Muscle layer of duodenum (tissue), 2 donors: ENCODE results near the gene UBE2F.

ENCODE experiments used
- H3K27ac ChIP-seq: one replicate; pipeline ENCODE4 v1.7.0; 2013; ENCODE audit warnings: mild to moderate bottlenecking, low read length
- H3K27me3 ChIP-seq: one replicate; pipeline ENCODE4 v1.7.0; 2013; ENCODE audit warnings: low read depth, mild to moderate bottlenecking, control low read depth, low read length
- H3K36me3 ChIP-seq, 2 donors: one replicate each; pipeline ENCODE4 v1.7.0; 2013; ENCODE audit warnings: low read length in 2 of 2, control low read depth in 1 of 2, mild to moderate bottlenecking in 1 of 2; ENCODE audit not compliant: insufficient read depth in 2 of 2, control insufficient read depth in 1 of 2
- H3K4me1 ChIP-seq, 2 donors: one replicate each; pipeline ENCODE4 v1.7.0; 2013; ENCODE audit warnings: low read length in 2 of 2, mild to moderate bottlenecking in 2 of 2, control low read depth in 1 of 2, moderate library complexity in 1 of 2; ENCODE audit not compliant: insufficient read depth in 2 of 2, control insufficient read depth in 1 of 2
- H3K4me3 ChIP-seq, 2 donors: one replicate each; pipeline ENCODE4 v1.7.0; 2013; ENCODE audit warnings: low read length in 2 of 2, low read depth in 1 of 2, mild to moderate bottlenecking in 1 of 2
- H3K9me3 ChIP-seq, 2 donors: one replicate each; pipeline ENCODE4 v1.7.0; 2013; ENCODE audit warnings: low read length in 2 of 2, control low read depth in 1 of 2, mild to moderate bottlenecking in 1 of 2; ENCODE audit not compliant: control insufficient read depth in 1 of 2
- donor health status: healthy.

UBE2F gene

DNA sequence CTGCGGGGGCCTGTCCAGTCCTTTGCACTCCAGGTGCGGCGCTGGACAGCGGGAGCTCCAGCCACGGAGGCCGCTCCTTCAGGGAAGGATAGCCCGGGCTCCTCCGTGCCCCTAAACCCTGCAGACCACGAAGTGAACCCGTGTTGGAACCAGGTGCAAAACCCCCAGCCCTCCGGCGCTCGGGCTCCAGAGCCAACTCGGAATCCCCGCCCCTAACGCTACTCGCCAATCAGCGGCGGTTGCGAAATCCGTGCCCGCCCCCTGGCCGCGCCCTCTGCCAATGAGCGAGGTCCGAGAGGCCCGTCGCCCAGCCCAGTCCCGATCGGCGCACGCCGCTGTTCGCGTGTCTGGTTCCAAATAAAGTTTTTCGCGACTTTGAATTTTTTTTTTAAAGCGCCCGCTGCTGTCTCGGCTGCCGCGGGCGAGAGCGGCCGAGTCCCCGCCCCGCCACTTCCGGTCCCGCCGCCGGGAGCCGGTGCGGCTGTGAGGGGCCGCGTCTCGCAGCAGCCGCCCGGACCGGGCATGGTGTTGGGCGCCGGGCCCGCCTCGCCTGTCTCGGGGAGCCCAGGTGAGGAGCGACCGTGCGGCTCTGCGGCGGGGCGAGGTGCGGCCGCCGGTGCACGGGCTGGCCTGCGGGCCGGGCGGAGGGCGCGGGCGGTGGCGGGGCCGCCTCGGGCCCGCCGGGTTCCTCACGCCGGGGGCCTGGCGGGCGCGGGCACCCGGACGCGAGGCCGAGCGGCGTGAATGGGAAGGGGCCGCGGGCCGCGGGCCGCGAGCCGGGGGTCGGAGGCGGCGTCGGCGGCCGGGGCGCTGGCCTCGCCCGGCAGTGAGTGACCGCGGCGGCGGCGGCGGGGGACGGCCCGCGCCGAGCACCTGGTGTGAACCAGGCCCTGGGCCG, at the start of gene UBE2F:
UBE2F (plus strand) TSS at position 450 of the 898 bp plus-strand sequence. CDS start 6,094 bp downstream, outside the sequence.
- H3K4me3 ChIP-seq: peak within 1 kb of the TSS; percentile 81 to 95
- H3K27ac ChIP-seq: peak within 1 kb of the TSS; percentile 53
- H3K36me3 ChIP-seq: no peaks in the 10 kb centered on the region
- H3K9me3 ChIP-seq: peaks cover 5 to 7% of the 10 kb centered on the region in 2 donors
- H3K27me3 ChIP-seq: no peaks in the 10 kb centered on the region
- H3K4me1 ChIP-seq: peaks cover 18 to 28% of the 10 kb centered on the region in 2 donors

GRCh38 chr2:237917696-237918374, 49.0 kb upstream of the UBE2F start:
- Histone ChIP-seq H3K4me3 (no peak overlapping the region), H3K9me3 (no peaks in the 10 kb centered on the region), H3K27ac (no peak overlapping the region), H3K36me3 (no peaks in the 10 kb centered on the region), H3K4me1 (no peaks in the 10 kb centered on the region), H3K27me3 (no peaks in the 10 kb centered on the region)

GRCh38 chr2:237919593-237919992, 47.2 kb upstream of the UBE2F start:
- H3K27ac ChIP-seq: no peak overlapping the region

DNA sequence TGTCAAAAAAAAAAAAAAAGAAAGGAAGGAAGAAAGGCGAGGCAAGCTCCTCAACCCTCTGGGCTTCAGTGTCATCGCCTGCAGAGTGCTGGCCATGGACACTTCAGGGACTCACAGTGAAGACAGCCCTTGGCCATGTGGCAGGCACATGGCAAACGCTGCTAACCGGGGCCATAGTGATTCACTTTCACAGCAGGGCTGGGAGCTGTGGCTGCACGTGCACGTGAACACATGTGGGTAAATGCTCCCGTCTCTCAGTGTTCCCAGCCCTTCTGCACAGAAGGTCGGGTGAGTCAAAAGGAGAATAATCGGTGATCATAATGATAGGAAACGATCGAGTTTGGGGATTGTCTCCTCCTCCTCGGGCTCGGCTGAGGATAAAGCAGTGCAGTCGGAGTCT, 46.1 kb upstream of the UBE2F start:
- H3K27ac ChIP-seq: no peak overlapping the region
- H3K4me1 ChIP-seq: no peaks in the 10 kb centered on the region
- H3K36me3 ChIP-seq: no peaks in the 10 kb centered on the region
- H3K9me3 ChIP-seq: no peaks in the 10 kb centered on the region
- H3K27me3 ChIP-seq: no peaks in the 10 kb centered on the region
- H3K4me3 ChIP-seq: no peak overlapping the region

More at GRCh38 chr2:237919593-237919992, 47.2 kb upstream of the UBE2F start:
- no peaks in the 10 kb centered on the region for H3K4me1 ChIP-seq
- H3K36me3 ChIP-seq: no peaks in the 10 kb centered on the region
- no peaks in the 10 kb centered on the region for H3K9me3 ChIP-seq
- no peak overlapping the region for H3K4me3 ChIP-seq
- no peaks in the 10 kb centered on the region for H3K27me3 ChIP-seq

DNA sequence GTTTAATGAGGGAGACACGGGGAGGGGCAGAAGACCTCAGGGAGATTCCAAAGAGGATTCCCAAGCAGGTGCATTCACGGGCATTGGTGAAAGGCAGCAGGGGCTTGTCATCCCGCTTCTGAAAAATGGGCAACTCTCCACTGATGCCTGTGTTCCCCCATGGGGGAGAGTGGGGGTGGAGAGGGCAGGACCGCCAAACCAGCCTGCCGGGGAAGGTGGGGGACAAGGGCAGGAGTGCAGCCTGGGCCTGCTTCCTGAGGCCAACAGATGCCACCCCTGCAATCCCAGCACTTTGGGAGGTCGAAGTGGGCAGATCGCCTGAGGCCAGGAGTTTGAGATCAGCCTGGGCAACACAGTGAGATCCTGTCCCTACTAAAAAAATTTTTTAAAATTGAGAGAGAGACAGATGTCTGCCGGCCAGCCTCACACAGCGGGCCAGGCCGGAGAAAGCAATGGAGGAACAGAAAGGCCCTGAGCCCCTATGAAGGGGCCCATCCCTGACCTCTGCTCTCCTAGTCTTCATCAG, 44.8 kb upstream of the UBE2F start:
- H3K4me1 ChIP-seq: no peaks in the 10 kb centered on the region
- H3K27ac ChIP-seq: no peak overlapping the region
- H3K4me3 ChIP-seq: no peak overlapping the region
- H3K9me3 ChIP-seq: no peaks in the 10 kb centered on the region
- no peaks in the 10 kb centered on the region for H3K27me3 ChIP-seq
- no peaks in the 10 kb centered on the region for H3K36me3 ChIP-seq

DNA sequence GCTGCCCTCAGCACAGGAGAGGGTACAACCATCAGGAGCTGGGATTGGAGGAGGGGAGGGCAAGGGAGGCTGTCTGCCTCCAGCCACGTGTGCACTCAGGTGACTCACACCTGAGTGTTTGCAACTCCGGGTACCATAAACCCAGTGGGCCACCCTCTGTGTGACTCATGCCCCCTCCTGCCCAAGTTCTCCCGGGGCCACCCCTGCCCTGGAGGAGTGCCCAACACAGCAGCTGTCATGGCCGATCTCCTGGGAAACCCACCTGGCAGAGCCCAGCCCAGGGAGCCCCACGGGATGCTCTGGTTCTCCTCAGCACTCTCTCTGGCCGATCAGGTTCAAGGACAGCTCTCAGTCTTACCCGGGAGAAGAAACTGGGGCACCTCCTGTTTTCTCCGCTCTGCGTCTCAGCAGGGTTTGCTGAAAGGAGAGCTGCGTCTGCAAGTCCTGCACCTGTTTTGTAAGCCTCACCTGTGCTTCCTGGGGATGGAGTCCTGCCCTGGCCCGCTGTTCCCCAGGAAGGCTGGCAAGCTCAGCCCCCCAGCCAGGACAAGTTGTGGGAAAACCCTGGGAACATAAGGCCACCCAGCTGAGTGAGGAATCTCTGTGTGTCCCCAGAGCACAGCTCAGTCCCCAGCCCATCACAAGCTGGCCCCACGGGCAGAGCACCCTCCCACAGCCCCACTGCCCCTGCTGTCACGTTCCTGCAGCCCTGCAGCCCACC, 44.0 kb upstream of the UBE2F start:
- H3K36me3 ChIP-seq: no peaks in the 10 kb centered on the region

DNA sequence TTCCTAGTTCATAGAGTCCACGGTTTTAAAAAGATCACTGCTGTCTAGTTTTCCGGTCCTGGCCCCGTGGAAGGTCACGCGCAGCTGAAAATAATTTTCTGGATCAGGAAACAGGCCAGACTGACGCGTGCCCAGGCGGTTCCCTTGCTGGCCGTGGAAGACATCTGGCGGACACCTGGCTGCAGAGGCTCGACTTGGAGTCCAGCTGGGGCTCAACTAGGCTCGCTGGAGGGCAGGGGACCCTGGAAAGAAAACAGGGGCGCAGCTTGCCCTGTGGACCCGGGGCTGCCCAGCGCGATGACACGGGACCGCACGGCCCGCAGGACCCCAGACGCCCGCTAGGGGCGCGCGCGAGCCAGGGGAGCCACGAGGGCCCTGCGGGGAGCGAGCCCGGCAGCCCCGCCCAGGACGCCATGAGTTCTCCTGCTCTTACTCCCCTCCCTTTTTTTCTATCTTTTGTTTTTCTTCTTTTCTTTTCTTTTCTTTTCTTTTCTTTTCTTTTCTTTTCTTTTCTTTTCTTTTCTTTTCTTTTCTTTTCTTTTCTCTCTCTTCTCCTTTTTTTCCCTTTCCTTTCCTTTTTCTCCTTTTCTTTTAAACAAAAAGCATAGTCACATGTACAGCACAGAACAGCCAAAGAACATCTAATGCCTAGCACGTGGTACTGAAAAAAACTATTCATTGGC, 43.2 kb upstream of the UBE2F start:
- H3K4me3 ChIP-seq: peak overlapping the region; percentile 25 to 44
- no peaks in the 10 kb centered on the region for H3K36me3 ChIP-seq
- no peaks in the 10 kb centered on the region for H3K9me3 ChIP-seq
- no peaks in the 10 kb centered on the region for H3K4me1 ChIP-seq
- H3K27ac ChIP-seq: no peak overlapping the region
- no peaks in the 10 kb centered on the region for H3K27me3 ChIP-seq

More for the DNA sequence above, 44.0 kb upstream of the UBE2F start:
- Histone ChIP-seq H3K4me1 (no peaks in the 10 kb centered on the region), H3K27me3 (no peaks in the 10 kb centered on the region), H3K4me3 (peak overlapping the region; percentile 25 to 44), H3K27ac (no peak overlapping the region), H3K9me3 (no peaks in the 10 kb centered on the region)

GRCh38 chr2:237924164-237924534, 42.7 kb upstream of the UBE2F start:
- H3K4me1 ChIP-seq: no peaks in the 10 kb centered on the region
- no peaks in the 10 kb centered on the region for H3K36me3 ChIP-seq
- H3K27ac ChIP-seq: no peak overlapping the region
- no peaks in the 10 kb centered on the region for H3K9me3 ChIP-seq
- H3K27me3 ChIP-seq: no peaks in the 10 kb centered on the region
- no peak overlapping the region for H3K4me3 ChIP-seq

DNA sequence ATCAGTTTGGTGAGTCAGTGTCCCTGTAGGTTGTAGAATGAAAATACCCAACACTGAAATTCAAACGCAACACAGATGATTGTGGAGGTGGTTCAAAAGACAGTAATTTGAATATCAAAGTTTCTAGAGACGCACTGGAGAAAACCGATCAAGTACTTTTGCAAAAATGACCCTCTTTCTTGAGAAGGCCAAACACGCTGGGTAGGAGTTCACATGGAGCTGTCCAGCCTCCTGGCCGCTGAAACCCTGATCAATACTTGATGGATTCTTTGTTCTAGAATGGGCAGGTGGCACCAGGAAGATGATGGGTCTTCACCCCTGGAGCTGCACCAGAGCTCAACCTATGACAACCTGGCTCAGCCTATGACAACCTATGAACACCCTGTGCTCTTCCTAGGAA, 39.7 kb upstream of the UBE2F start:
- H3K27ac ChIP-seq: no peak overlapping the region
- no peaks in the 10 kb centered on the region for H3K9me3 ChIP-seq
- no peaks in the 10 kb centered on the region for H3K27me3 ChIP-seq
- no peak overlapping the region for H3K4me3 ChIP-seq
- no peaks in the 10 kb centered on the region for H3K36me3 ChIP-seq
- peaks cover 7 to 10% of the 10 kb centered on the region in 2 donors for H3K4me1 ChIP-seq

- Histone ChIP-seq H3K4me1 (peaks cover 7 to 10% of the 10 kb centered on the region in 2 donors), H3K27me3 (no peaks in the 10 kb centered on the region), H3K9me3 (no peaks in the 10 kb centered on the region), H3K4me3 (no peak overlapping the region), H3K36me3 (no peaks in the 10 kb centered on the region), H3K27ac (no peak overlapping the region)
Measured at GRCh38 chr2:237927986-237928385, 38.8 kb upstream of the UBE2F start.
